ENCODE measurements around the gene GSN.

DNA sequence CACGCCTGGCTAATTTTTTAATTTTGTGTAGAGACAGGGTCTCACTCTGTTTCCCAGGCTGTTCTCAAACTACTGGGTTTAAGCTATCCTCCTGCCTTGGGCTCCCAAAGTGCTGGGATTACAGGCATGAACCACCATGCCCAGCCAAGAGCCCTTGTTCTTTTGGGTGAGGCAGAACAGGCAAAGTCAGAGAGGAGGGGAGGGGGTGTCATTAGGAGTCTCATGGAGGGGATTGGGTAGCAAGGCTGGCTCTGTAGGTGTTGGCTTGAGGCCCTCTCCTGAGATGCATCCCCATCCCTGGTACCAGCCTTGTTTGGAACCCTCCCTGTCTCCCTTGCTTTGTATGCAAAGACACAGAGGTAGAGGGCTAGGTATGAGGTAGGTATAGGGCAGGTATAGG is 24.1 kb downstream of the GSN start:
- TF ChIP-seq, protein P1, sequence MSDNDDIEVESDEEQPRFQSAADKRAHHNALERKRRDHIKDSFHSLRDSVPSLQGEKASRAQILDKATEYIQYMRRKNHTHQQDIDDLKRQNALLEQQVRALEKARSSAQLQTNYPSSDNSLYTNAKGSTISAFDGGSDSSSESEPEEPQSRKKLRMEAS (CRISPR knock-in tag; IDR thresholded peaks at IDR 0.05), result no peak
- TF ChIP-seq SREBF2 (CRISPR knock-in tag; IDR thresholded peaks at IDR 0.05) (no peak), JUN (IDR thresholded peaks at IDR 0.05; ENCODE audit: borderline replicate concordance, low read depth, low read length) (no peak), JUN (CRISPR knock-in tag; IDR thresholded peaks at IDR 0.05; ENCODE audit: borderline replicate concordance) (no peak), PRPF4 (IDR thresholded peaks at IDR 0.05; ENCODE audit: insufficient read depth, low read depth, low read length, poor library complexity, severe bottlenecking) (no peak), EZH2 (IDR thresholded peaks at IDR 0.05; ENCODE audit: borderline replicate concordance, low read depth, low read length) (no peak), MYC (IDR thresholded peaks at IDR 0.05; ENCODE audit: low read depth, low read length) (no peak), MYC (CRISPR knock-in tag; IDR thresholded peaks at IDR 0.05; ENCODE audit: borderline replicate concordance, low read depth) (no peak), SIX5 (IDR thresholded peaks at IDR 0.05; ENCODE audit: borderline replicate concordance in 1 of 2, insufficient read depth in 1 of 2, low read depth in 1 of 2, low read length in 2 of 2) (no peak)
- TF ChIP-seq, protein P2, sequence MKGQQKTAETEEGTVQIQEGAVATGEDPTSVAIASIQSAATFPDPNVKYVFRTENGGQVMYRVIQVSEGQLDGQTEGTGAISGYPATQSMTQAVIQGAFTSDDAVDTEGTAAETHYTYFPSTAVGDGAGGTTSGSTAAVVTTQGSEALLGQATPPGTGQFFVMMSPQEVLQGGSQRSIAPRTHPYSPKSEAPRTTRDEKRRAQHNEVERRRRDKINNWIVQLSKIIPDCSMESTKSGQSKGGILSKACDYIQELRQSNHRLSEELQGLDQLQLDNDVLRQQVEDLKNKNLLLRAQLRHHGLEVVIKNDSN (CRISPR knock-in tag; IDR thresholded peaks at IDR 0.05), result no peak
- TF ChIP-seq, protein P3, sequence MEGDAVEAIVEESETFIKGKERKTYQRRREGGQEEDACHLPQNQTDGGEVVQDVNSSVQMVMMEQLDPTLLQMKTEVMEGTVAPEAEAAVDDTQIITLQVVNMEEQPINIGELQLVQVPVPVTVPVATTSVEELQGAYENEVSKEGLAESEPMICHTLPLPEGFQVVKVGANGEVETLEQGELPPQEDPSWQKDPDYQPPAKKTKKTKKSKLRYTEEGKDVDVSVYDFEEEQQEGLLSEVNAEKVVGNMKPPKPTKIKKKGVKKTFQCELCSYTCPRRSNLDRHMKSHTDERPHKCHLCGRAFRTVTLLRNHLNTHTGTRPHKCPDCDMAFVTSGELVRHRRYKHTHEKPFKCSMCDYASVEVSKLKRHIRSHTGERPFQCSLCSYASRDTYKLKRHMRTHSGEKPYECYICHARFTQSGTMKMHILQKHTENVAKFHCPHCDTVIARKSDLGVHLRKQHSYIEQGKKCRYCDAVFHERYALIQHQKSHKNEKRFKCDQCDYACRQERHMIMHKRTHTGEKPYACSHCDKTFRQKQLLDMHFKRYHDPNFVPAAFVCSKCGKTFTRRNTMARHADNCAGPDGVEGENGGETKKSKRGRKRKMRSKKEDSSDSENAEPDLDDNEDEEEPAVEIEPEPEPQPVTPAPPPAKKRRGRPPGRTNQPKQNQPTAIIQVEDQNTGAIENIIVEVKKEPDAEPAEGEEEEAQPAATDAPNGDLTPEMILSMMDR (IDR thresholded peaks at IDR 0.05 in 2 of 3, conservative IDR thresholded peaks at IDR 0.05 in 1 of 3; ENCODE audit: insufficient read depth in 2 of 3, low read depth in 1 of 3, low read length in 3 of 3), result no peak
- TF ChIP-seq, protein P4, sequence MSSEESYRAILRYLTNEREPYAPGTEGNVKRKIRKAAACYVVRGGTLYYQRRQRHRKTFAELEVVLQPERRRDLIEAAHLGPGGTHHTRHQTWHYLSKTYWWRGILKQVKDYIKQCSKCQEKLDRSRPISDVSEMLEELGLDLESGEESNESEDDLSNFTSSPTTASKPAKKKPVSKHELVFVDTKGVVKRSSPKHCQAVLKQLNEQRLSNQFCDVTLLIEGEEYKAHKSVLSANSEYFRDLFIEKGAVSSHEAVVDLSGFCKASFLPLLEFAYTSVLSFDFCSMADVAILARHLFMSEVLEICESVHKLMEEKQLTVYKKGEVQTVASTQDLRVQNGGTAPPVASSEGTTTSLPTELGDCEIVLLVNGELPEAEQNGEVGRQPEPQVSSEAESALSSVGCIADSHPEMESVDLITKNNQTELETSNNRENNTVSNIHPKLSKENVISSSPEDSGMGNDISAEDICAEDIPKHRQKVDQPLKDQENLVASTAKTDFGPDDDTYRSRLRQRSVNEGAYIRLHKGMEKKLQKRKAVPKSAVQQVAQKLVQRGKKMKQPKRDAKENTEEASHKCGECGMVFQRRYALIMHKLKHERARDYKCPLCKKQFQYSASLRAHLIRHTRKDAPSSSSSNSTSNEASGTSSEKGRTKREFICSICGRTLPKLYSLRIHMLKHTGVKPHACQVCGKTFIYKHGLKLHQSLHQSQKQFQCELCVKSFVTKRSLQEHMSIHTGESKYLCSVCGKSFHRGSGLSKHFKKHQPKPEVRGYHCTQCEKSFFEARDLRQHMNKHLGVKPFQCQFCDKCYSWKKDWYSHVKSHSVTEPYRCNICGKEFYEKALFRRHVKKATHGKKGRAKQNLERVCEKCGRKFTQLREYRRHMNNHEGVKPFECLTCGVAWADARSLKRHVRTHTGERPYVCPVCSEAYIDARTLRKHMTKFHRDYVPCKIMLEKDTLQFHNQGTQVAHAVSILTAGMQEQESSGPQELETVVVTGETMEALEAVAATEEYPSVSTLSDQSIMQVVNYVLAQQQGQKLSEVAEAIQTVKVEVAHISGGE (CRISPR knock-in tag; IDR thresholded peaks at IDR 0.05), result no peak

All from K562 (cell line).